Stimulated activated naive B cell treated with anti-CD40 and anti-IgM and Interleukin-4, amounts not matched to agents 10 μg/mL and 1 μg/mL and 100 μg/mL, for 72 hours (primary cell): ENCODE results near the gene CCDC85A.

Experiments used
- ATAC-seq, 2 donors: fragments of 150-1000 bp; cut with Tn5 transposase; replicated peaks; 2 replicates each; pipeline ENCODE4 v1.10.0; 2021; ENCODE audit warnings: moderate library complexity in 1 of 2
- DNase-seq: peaks from one replicate; pipeline ENCODE4 v3.0.0; 2021
- H3K27ac Mint-ChIP-seq: one replicate; pipeline ENCODE4 v1.8.0; 2022; ENCODE audit warnings: mild to moderate bottlenecking, mixed read lengths
- H3K27me3 Mint-ChIP-seq, 2 donors: one replicate each; pipeline ENCODE4 v1.8.0; 2022; ENCODE audit warnings: mixed read lengths in 2 of 2
- H3K36me3 Mint-ChIP-seq, 2 donors: one replicate each; pipeline ENCODE4 v1.8.0; 2022; ENCODE audit warnings: mixed read lengths in 2 of 2, mild to moderate bottlenecking in 1 of 2
- H3K4me1 Mint-ChIP-seq, 2 donors: one replicate each; pipeline ENCODE4 v1.8.0; 2022; ENCODE audit warnings: mixed read lengths in 2 of 2, mild to moderate bottlenecking in 1 of 2
- H3K4me3 Mint-ChIP-seq, 2 donors: one replicate each; pipeline ENCODE4 v1.8.0; 2022; ENCODE audit warnings: mild to moderate bottlenecking in 2 of 2, mixed read lengths in 2 of 2, moderate library complexity in 1 of 2
- H3K9me3 Mint-ChIP-seq, 2 donors: one replicate each; pipeline ENCODE4 v1.8.0; 2022; ENCODE audit warnings: mixed read lengths in 2 of 2, mild to moderate bottlenecking in 1 of 2

Gene CCDC85A

GRCh38 chr2:56285224-56285623 lies 101.4 kb downstream of the CCDC85A start:
- Mint-ChIP-seq H3K27ac (no peak overlapping the region), H3K9me3 (peaks cover 8 to 9% of the 10 kb centered on the region in 2 donors), H3K4me1 (no peaks in the 10 kb centered on the region), H3K4me3 (no peak overlapping the region), H3K36me3 (no peaks in the 10 kb centered on the region), H3K27me3 (no peaks in the 10 kb centered on the region)
- DNase-seq (no peak), ATAC-seq (no peak)

GRCh38 chr2:56286936-56287335 lies 103.1 kb downstream of the CCDC85A start:
- H3K4me1 Mint-ChIP-seq = no peaks in the 10 kb centered on the region
- no peak overlapping the region for H3K4me3 Mint-ChIP-seq
- H3K27me3 Mint-ChIP-seq = no peaks in the 10 kb centered on the region
- H3K9me3 Mint-ChIP-seq = peaks cover 9 to 13% of the 10 kb centered on the region in 2 donors
- no peaks in the 10 kb centered on the region for H3K36me3 Mint-ChIP-seq
- ATAC-seq (no peak), DNase-seq (no peak)
- no peak overlapping the region for H3K27ac Mint-ChIP-seq

DNA sequence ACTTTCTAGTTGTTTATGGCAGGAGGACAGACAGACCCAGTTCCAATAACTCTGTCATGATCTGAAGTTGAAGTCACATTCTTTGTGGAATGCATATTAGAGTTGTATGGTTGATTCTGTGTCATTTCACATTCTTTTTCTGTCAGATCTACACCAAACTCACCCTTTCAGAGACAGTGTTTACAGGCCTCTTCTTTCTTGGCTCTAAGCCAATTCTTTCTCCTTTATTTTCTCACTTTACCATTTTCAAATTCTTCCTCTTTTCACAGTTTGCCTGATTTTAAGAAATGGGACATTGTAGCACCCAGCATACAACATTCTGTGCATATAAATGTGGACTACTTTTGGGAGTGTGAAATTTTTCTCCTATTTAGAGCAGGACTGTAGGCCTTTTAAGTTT lies 103.7 kb downstream of the CCDC85A start:
- no peak for ATAC-seq
- Mint-ChIP-seq H3K4me3 (no peak overlapping the region), H3K27ac (no peak overlapping the region), H3K36me3 (no peaks in the 10 kb centered on the region), H3K27me3 (no peaks in the 10 kb centered on the region), H3K4me1 (no peaks in the 10 kb centered on the region), H3K9me3 (peaks cover 9 to 13% of the 10 kb centered on the region in 2 donors)
- DNase-seq = no peak

GRCh38 chr2:56287974-56288373 lies 104.2 kb downstream of the CCDC85A start:
- no peaks in the 10 kb centered on the region for H3K4me1 Mint-ChIP-seq
- peaks cover 9 to 13% of the 10 kb centered on the region in 2 donors for H3K9me3 Mint-ChIP-seq
- H3K27ac Mint-ChIP-seq = no peak overlapping the region
- no peaks in the 10 kb centered on the region for H3K27me3 Mint-ChIP-seq
- DNase-seq = no peak
- no peaks in the 10 kb centered on the region for H3K36me3 Mint-ChIP-seq
- no peak for ATAC-seq
- H3K4me3 Mint-ChIP-seq = no peak overlapping the region

- Mint-ChIP-seq H3K4me1 (no peaks in the 10 kb centered on the region), H3K27me3 (no peaks in the 10 kb centered on the region), H3K27ac (no peak overlapping the region), H3K9me3 (peaks cover 10 to 13% of the 10 kb centered on the region in 2 donors), H3K36me3 (no peaks in the 10 kb centered on the region), H3K4me3 (no peak overlapping the region)
- ATAC-seq = no peak
- DNase-seq = no peak
These were observed 105.2 kb downstream of the CCDC85A start for GRCh38 chr2:56288838-56289580.

GRCh38 chr2:56291711-56292110 lies 107.9 kb downstream of the CCDC85A start:
- Mint-ChIP-seq H3K36me3 (no peaks in the 10 kb centered on the region), H3K27ac (no peak overlapping the region), H3K9me3 (peaks cover 4 to 8% of the 10 kb centered on the region in 2 donors)

GRCh38 chr2:56292951-56293350 lies 109.2 kb downstream of the CCDC85A start:
- Mint-ChIP-seq H3K27me3 (no peaks in the 10 kb centered on the region), H3K9me3 (peaks cover 4 to 6% of the 10 kb centered on the region in 2 donors), H3K27ac (no peak overlapping the region), H3K36me3 (no peaks in the 10 kb centered on the region), H3K4me1 (no peaks in the 10 kb centered on the region), H3K4me3 (no peak overlapping the region)
- DNase-seq = no peak
- ATAC-seq = no peak

More at GRCh38 chr2:56291711-56292110, 107.9 kb downstream of the CCDC85A start:
- ATAC-seq (no peak), DNase-seq (no peak)
- Mint-ChIP-seq H3K4me3 (no peak overlapping the region), H3K27me3 (no peaks in the 10 kb centered on the region), H3K4me1 (no peaks in the 10 kb centered on the region)

DNA sequence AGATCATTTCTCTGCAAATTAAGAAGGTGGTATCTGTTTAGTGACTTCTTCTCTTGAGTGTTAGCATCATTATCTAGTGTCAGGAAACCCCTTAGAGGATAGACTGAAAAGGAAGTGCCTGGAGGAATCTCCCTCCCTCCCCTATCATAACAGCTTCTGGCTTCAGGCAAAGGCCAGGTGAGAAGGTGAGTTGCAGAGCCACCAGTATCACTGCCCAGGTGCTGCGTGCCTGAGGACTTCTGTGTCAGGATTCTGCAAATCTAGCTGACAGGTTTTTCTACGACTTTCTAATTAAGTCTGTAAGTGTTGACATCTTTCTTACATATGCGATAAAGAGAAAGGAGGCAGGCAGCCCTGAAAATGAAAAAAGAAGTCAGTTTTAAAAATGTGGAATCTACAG lies 111.9 kb downstream of the CCDC85A start:
- Mint-ChIP-seq H3K27ac (no peak overlapping the region), H3K4me3 (no peak overlapping the region), H3K4me1 (no peaks in the 10 kb centered on the region), H3K9me3 (peaks cover 4% of the 10 kb centered on the region in 2 donors), H3K27me3 (no peaks in the 10 kb centered on the region), H3K36me3 (no peaks in the 10 kb centered on the region)
- DNase-seq = no peak
- ATAC-seq = no peak

DNA sequence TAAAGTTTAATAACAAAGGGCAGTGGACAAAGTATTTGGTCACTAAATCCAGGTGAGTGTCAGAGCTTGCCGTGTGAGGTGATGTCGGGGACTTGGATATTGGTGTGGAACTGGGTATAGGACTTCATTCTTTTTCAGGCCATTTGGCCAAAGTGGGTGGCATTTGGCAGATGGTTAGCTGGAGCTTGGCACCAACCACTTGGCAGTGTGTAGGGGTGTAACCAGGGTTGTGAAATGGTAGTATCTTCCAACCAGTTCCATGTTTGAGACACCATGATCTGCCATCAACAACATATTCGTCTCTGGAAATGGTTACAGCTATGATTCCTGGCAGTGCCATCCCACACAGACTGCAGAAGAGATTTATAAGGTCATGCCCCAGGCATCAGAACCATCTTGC lies 113.9 kb downstream of the CCDC85A start:
- ATAC-seq (no peak), DNase-seq (no peak)
- Mint-ChIP-seq H3K4me1 (no peaks in the 10 kb centered on the region), H3K9me3 (peaks cover 0 to 4% of the 10 kb centered on the region in 2 donors), H3K27ac (no peak overlapping the region), H3K36me3 (no peaks in the 10 kb centered on the region), H3K4me3 (no peak overlapping the region), H3K27me3 (no peaks in the 10 kb centered on the region)

DNA sequence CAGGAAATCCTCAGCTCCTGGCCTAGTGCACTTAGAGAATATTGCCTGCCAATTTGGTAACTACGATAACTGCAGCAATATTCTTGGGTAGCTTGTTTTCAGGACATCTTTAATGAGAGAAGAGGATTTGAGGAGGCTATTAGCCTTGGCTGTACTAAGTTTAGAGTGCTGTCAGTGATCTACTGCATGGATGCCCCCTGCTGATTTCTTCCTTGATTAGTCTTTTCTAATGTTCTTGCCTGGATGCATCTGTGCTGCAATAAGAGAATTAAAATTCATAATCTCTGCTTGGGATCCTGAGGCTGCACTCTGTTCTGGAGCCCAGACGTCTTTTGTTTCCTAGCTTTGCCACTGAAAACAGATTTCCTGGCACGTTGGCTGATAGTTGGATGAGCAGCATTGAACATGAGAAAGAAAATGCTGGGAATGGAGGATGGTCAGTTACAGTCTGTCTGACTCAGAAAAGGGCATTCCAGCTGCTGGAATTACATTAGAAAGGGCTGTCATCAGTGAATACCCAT lies 115.4 kb downstream of the CCDC85A start:
- peaks cover 0 to 2% of the 10 kb centered on the region in 2 donors for H3K9me3 Mint-ChIP-seq
- no peak overlapping the region for H3K4me3 Mint-ChIP-seq
- H3K36me3 Mint-ChIP-seq = no peaks in the 10 kb centered on the region
- H3K27me3 Mint-ChIP-seq = no peaks in the 10 kb centered on the region
- ATAC-seq (no peak), DNase-seq (no peak)
- H3K4me1 Mint-ChIP-seq = no peaks in the 10 kb centered on the region
- no peak overlapping the region for H3K27ac Mint-ChIP-seq

GRCh38 chr2:56309626-56310170 lies 125.9 kb downstream of the CCDC85A start:
- no peak overlapping the region for H3K4me3 Mint-ChIP-seq
- no peaks in the 10 kb centered on the region for H3K9me3 Mint-ChIP-seq
- no peak for ATAC-seq
- H3K36me3 Mint-ChIP-seq = no peaks in the 10 kb centered on the region
- no peak overlapping the region for H3K27ac Mint-ChIP-seq
- H3K27me3 Mint-ChIP-seq = no peaks in the 10 kb centered on the region
- no peaks in the 10 kb centered on the region for H3K4me1 Mint-ChIP-seq
- no peak for DNase-seq

- DNase-seq (no peak), ATAC-seq (no peak)
- no peak overlapping the region for H3K27ac Mint-ChIP-seq
- H3K4me3 Mint-ChIP-seq = no peak overlapping the region
- no peaks in the 10 kb centered on the region for H3K9me3 Mint-ChIP-seq
- no peaks in the 10 kb centered on the region for H3K36me3 Mint-ChIP-seq
- no peaks in the 10 kb centered on the region for H3K4me1 Mint-ChIP-seq
- H3K27me3 Mint-ChIP-seq = no peaks in the 10 kb centered on the region
These were observed 129.7 kb downstream of the CCDC85A start for GRCh38 chr2:56313500-56313921.

DNA sequence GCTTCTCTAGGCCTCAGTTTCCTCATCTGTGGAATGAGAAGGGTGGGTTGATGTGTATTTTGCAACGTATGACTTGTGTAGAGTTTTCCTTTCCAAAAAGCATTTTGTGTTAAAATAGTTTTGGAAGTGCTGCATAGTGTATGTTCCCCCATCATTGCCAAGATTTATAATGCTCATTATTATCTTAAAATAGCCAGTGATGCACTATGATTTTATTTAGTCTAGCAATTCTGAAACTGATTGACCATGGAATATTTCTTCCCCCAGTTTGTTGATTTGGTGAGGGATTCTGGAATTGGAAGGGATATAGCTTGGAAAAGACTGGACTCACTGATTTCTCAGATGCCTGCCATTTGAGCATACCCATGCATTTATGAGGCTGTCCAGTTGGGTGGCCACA lies 130.6 kb downstream of the CCDC85A start:
- ATAC-seq (no peak), DNase-seq (no peak)
- no peaks in the 10 kb centered on the region for H3K27me3 Mint-ChIP-seq
- H3K9me3 Mint-ChIP-seq = no peaks in the 10 kb centered on the region
- H3K4me3 Mint-ChIP-seq = no peak overlapping the region
- H3K27ac Mint-ChIP-seq = no peak overlapping the region
- no peaks in the 10 kb centered on the region for H3K4me1 Mint-ChIP-seq
- H3K36me3 Mint-ChIP-seq = no peaks in the 10 kb centered on the region

GRCh38 chr2:56314796-56315195 lies 131.0 kb downstream of the CCDC85A start:
- no peak overlapping the region for H3K27ac Mint-ChIP-seq
- no peaks in the 10 kb centered on the region for H3K4me1 Mint-ChIP-seq
- no peaks in the 10 kb centered on the region for H3K27me3 Mint-ChIP-seq
- DNase-seq = no peak
- no peaks in the 10 kb centered on the region for H3K9me3 Mint-ChIP-seq
- H3K4me3 Mint-ChIP-seq = no peak overlapping the region
- no peak for ATAC-seq
- no peaks in the 10 kb centered on the region for H3K36me3 Mint-ChIP-seq

GRCh38 chr2:56315376-56315775 lies 131.6 kb downstream of the CCDC85A start:
- no peaks in the 10 kb centered on the region for H3K9me3 Mint-ChIP-seq
- H3K4me3 Mint-ChIP-seq = no peak overlapping the region
- no peaks in the 10 kb centered on the region for H3K4me1 Mint-ChIP-seq

More at GRCh38 chr2:56315376-56315775, 131.6 kb downstream of the CCDC85A start:
- no peak for DNase-seq
- Mint-ChIP-seq H3K27ac (no peak overlapping the region), H3K36me3 (no peaks in the 10 kb centered on the region), H3K27me3 (no peaks in the 10 kb centered on the region)
- no peak for ATAC-seq
